ENCODE data around the gene TIE1. TPM values are rescaled to one million over a fixed set of nuclear protein-coding genes. Genes with fewer than 3 reads are reported as not detected.

TIE1 gene
- total and polyA plus RNA-seq, 2 of the 13 experiments (the other 11 are each of a cell fraction or from before 2014, with no cell fraction given): 0.58 to 0.84 TPM

DNA sequence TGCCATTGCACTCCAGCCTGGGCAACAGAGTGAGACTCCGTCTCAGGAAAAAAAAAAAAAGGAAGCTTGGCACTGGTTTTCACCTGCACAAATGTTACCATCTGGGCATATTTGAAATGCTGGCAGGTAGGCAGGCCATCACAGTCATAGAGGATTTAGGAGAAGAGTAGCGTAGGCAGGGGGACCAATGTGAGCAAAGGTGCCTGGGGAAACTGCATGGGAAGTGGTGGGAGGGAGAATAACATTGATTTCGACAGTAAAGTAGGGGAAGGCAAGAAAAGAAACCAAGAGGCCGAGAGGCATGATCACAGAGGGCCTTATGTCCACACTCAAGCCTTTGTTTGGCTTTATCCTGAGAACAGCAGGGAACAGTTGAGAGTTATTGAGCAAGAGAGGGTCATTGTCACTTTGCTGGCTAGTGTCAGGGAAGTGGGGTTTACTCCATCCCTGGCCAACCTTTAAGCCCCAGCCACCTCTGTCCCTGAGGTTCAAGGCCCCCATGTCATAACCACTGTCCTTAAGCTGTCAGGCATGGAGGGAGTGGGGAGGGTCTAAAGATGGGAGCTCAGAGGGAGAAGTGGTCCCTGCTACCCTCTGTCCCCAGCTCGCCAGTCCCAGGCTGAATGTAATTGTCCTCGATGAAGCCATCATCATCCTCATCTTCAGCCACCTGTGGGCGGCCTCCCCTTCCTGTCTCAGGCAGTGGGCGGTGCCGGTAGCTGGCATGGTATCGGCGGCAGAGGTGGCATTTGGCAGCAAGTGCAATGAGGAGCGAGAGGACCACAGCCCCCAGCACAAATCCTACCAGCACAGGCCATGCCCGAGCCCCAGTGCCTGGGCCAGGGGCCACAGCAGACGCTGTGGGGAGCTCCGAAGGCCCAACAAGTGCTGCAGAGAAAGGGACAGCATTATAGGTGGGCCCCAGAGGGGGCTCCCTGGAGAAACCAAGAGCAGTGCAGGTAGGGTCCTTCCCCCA, 18.3 kb upstream of the TIE1 start (continued):
- no peak for TF ChIP-seq ZFP36 (IDR thresholded peaks at IDR 0.05; ENCODE audit: borderline replicate concordance, low read depth, low read length, partially characterized antibody)
- TF ChIP-seq, protein P1, sequence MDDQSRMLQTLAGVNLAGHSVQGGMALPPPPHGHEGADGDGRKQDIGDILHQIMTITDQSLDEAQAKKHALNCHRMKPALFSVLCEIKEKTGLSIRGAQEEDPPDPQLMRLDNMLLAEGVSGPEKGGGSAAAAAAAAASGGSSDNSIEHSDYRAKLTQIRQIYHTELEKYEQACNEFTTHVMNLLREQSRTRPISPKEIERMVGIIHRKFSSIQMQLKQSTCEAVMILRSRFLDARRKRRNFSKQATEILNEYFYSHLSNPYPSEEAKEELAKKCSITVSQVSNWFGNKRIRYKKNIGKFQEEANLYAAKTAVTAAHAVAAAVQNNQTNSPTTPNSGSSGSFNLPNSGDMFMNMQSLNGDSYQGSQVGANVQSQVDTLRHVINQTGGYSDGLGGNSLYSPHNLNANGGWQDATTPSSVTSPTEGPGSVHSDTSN (CRISPR knock-in tag; IDR thresholded peaks at IDR 0.05; ENCODE audit: borderline replicate concordance): no peak
- TF ChIP-seq MIER3 (CRISPR knock-in tag; IDR thresholded peaks at IDR 0.05; ENCODE audit: borderline replicate concordance): peak; percentile 86; the same call in 1 of the 2 replicates
- TF ChIP-seq RNF2 (conservative IDR thresholded peaks at IDR 0.05; ENCODE audit: low read depth): no peak
- TF ChIP-seq, protein P2, sequence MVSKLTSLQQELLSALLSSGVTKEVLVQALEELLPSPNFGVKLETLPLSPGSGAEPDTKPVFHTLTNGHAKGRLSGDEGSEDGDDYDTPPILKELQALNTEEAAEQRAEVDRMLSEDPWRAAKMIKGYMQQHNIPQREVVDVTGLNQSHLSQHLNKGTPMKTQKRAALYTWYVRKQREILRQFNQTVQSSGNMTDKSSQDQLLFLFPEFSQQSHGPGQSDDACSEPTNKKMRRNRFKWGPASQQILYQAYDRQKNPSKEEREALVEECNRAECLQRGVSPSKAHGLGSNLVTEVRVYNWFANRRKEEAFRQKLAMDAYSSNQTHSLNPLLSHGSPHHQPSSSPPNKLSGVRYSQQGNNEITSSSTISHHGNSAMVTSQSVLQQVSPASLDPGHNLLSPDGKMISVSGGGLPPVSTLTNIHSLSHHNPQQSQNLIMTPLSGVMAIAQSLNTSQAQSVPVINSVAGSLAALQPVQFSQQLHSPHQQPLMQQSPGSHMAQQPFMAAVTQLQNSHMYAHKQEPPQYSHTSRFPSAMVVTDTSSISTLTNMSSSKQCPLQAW (CRISPR knock-in tag; IDR thresholded peaks at IDR 0.05): no peak
- TF ChIP-seq GABPB1 (CRISPR knock-in tag; IDR thresholded peaks at IDR 0.05): no peak
- TF ChIP-seq ETV5 (CRISPR knock-in tag; IDR thresholded peaks at IDR 0.05; ENCODE audit: borderline replicate concordance): peak; percentile 15; the same call in 1 of the 2 replicates
- TF ChIP-seq ZNF747 (CRISPR knock-in tag; IDR thresholded peaks at IDR 0.05; ENCODE audit: borderline replicate concordance): no peak; the same call in 1 of the 2 replicates
- peak; percentile 26 for TF ChIP-seq XRCC5 (optimal IDR thresholded peaks at IDR 0.05; ENCODE audit: low read length)
- TF ChIP-seq ZNF619 (CRISPR knock-in tag; IDR thresholded peaks at IDR 0.05): no peak
- TF ChIP-seq DPF2 (CRISPR knock-in tag; IDR thresholded peaks at IDR 0.05; ENCODE audit: borderline replicate concordance, low read depth): peak; percentile 48; the same call in 1 of the 2 replicates
- no peak for TF ChIP-seq ZNF703 (CRISPR knock-in tag; IDR thresholded peaks at IDR 0.05; ENCODE audit: borderline replicate concordance)
- TF ChIP-seq, protein P3, sequence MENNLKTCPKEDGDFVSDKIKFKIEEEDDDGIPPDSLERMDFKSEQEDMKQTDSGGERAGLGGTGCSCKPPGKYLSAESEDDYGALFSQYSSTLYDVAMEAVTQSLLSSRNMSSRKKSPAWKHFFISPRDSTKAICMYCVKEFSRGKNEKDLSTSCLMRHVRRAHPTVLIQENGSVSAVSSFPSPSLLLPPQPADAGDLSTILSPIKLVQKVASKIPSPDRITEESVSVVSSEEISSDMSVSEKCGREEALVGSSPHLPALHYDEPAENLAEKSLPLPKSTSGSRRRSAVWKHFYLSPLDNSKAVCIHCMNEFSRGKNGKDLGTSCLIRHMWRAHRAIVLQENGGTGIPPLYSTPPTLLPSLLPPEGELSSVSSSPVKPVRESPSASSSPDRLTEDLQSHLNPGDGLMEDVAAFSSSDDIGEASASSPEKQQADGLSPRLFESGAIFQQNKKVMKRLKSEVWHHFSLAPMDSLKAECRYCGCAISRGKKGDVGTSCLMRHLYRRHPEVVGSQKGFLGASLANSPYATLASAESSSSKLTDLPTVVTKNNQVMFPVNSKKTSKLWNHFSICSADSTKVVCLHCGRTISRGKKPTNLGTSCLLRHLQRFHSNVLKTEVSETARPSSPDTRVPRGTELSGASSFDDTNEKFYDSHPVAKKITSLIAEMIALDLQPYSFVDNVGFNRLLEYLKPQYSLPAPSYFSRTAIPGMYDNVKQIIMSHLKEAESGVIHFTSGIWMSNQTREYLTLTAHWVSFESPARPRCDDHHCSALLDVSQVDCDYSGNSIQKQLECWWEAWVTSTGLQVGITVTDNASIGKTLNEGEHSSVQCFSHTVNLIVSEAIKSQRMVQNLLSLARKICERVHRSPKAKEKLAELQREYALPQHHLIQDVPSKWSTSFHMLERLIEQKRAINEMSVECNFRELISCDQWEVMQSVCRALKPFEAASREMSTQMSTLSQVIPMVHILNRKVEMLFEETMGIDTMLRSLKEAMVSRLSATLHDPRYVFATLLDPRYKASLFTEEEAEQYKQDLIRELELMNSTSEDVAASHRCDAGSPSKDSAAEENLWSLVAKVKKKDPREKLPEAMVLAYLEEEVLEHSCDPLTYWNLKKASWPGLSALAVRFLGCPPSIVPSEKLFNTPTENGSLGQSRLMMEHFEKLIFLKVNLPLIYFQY (CRISPR knock-in tag; IDR thresholded peaks at IDR 0.05; ENCODE audit: borderline replicate concordance): no peak
- TF ChIP-seq, protein P4, sequence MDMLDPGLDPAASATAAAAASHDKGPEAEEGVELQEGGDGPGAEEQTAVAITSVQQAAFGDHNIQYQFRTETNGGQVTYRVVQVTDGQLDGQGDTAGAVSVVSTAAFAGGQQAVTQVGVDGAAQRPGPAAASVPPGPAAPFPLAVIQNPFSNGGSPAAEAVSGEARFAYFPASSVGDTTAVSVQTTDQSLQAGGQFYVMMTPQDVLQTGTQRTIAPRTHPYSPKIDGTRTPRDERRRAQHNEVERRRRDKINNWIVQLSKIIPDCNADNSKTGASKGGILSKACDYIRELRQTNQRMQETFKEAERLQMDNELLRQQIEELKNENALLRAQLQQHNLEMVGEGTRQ (IDR thresholded peaks at IDR 0.05; ENCODE audit: low read depth, low read length): no peak
- TF ChIP-seq, protein P4 (CRISPR knock-in tag; IDR thresholded peaks at IDR 0.05; ENCODE audit: borderline replicate concordance): no peak
- no peak for TF ChIP-seq ZFAT (CRISPR knock-in tag; conservative IDR thresholded peaks at IDR 0.05)

All from HepG2 (cell line).